HFFc6 (cell line): ENCODE results near the gene PLEKHD1. TPM values are rescaled to one million over a fixed set of nuclear protein-coding genes. Genes with fewer than 3 reads are reported as not detected.

Experiments used
- DNase-seq: peaks from one replicate; pipeline ENCODE4 v3.0.0-alpha.2; 2018
- H3K27ac Mint-ChIP-seq: 2 replicates; pipeline ENCODE4 v1.8.0; 2020; ENCODE audit warnings: mild to moderate bottlenecking, mixed read lengths
- H3K27me3 Mint-ChIP-seq: 2 replicates; pipeline ENCODE4 v1.8.0; 2021; ENCODE audit warnings: mild to moderate bottlenecking, moderate library complexity, mixed read lengths; ENCODE audit not compliant: insufficient read depth
- H3K36me3 Mint-ChIP-seq: 2 replicates; pipeline ENCODE4 v1.8.0; 2021; ENCODE audit warnings: low read depth, mixed read lengths
- H3K4me1 Mint-ChIP-seq: 2 replicates; pipeline ENCODE4 v1.8.0; 2020; ENCODE audit warnings: low read depth, mixed read lengths
- H3K4me3 Mint-ChIP-seq: 2 replicates; pipeline ENCODE4 v1.8.0; 2020; ENCODE audit warnings: mild to moderate bottlenecking, moderate library complexity, mixed read lengths
- H3K9me3 Mint-ChIP-seq: 2 replicates; pipeline ENCODE4 v1.8.0; 2020; ENCODE audit warnings: mild to moderate bottlenecking, mixed read lengths
- CTCF ChIP-seq: fragments of 200-600 bp; sonication (generic); IDR thresholded peaks from 2 replicates; pipeline ENCODE4 v1.5.0; 2021; ENCODE audit warnings: antibody characterized with exemption, mild to moderate bottlenecking
- total RNA-seq, 6 experiments: library from RNA; stranded (reverse); fragmentation: NEBNext Ultra II Directional; extraction: Animal tissue kit (Norgen Biotek cat#: 25700); gene quantifications; 2 replicates in 1 of 6; 3 replicates in 5 of 6; pipeline ENCODE4 v1.2.3, GENCODE V29; 2021

Gene PLEKHD1
- total RNA-seq, 6 experiments from 2014 or later: 0.06 TPM; not detected in 5

GRCh38 chr14:69574954-69575295 lies 90.4 kb downstream of the PLEKHD1 start:
- Mint-ChIP-seq H3K4me3 (peak overlapping the region; percentile 47; the same call in 1 of the 2 replicates), H3K4me1 (peaks cover 11% of the 10 kb centered on the region), H3K27ac (no peak overlapping the region), H3K27me3 (peaks cover 43% of the 10 kb centered on the region), H3K9me3 (no peaks in the 10 kb centered on the region), H3K36me3 (no peaks in the 10 kb centered on the region)
- DNase-seq: no peak
- TF ChIP-seq CTCF: peak; percentile 68

- no peak for DNase-seq
- H3K9me3 Mint-ChIP-seq: no peaks in the 10 kb centered on the region
- H3K36me3 Mint-ChIP-seq: no peaks in the 10 kb centered on the region
- no peak overlapping the region for H3K4me3 Mint-ChIP-seq
- H3K27ac Mint-ChIP-seq: peak overlapping the region; percentile 51; the same call in 1 of the 2 replicates
- TF ChIP-seq CTCF: no peak
- peaks cover 21% of the 10 kb centered on the region for H3K4me1 Mint-ChIP-seq
- peaks cover 22% of the 10 kb centered on the region for H3K27me3 Mint-ChIP-seq
These were observed 94.9 kb downstream of the PLEKHD1 start for GRCh38 chr14:69579476-69579875.

GRCh38 chr14:69580009-69580577 lies 95.6 kb downstream of the PLEKHD1 start:
- Mint-ChIP-seq H3K27me3 (peaks cover 18% of the 10 kb centered on the region), H3K4me1 (peaks cover 16% of the 10 kb centered on the region), H3K9me3 (no peaks in the 10 kb centered on the region), H3K27ac (peak overlapping the region; percentile 51; the same call in 1 of the 2 replicates), H3K36me3 (no peaks in the 10 kb centered on the region), H3K4me3 (no peak overlapping the region)
- peak; percentile 76 for TF ChIP-seq CTCF
- peak; percentile 74 for DNase-seq

Other genes starting within 250 kb of the PLEKHD1 start
- gene GALNT16, start 224.6 kb upstream of the PLEKHD1 start, total RNA-seq: under 1 TPM; 0.11 to 0.38 (median 0.24) TPM
- 100 to 1,000 TPM; 221 to 287 (median 268) TPM for gene ERH, start 86.4 kb upstream of the PLEKHD1 start, total RNA-seq
- gene SLC39A9, start 86.0 kb upstream of the PLEKHD1 start, total RNA-seq: 10 to 100 TPM; 58.8 to 88.5 (median 73.3) TPM
- gene CCDC177, start 90.1 kb downstream of the PLEKHD1 start, total RNA-seq: not detected
- gene SUSD6, start 126.9 kb downstream of the PLEKHD1 start, total RNA-seq: 10 to 100 TPM; 15.8 to 21.8 (median 17.9) TPM